Spleen (tissue), 11 donors: ENCODE measurements around the gene AARS2. TPM values are rescaled to one million over a fixed set of nuclear protein-coding genes. Genes with fewer than 3 reads are reported as not detected.

Experiments used
- DNase-seq: peaks from one replicate; pipeline ENCODE4 v3.0.0-alpha.2; 2020
- H3K27ac ChIP-seq, 8 donors: fragments of 200-600 bp; sonication (generic) in 7 of 8; 1 replicate in 4 of 8; 2 replicates in 4 of 8; pipeline versions ENCODE4 v1.5.0 to v1.8.0; 2016 to 2021; ENCODE audit warnings: inconsistent platforms in 4 of 8, mild to moderate bottlenecking in 4 of 8, moderate library complexity in 1 of 8
- H3K27me3 ChIP-seq, 7 donors: fragments of 200-600 bp; sonication (generic) in 6 of 7; replicated peaks in 1 of 7; 1 replicate in 4 of 7; 2 replicates in 3 of 7; pipeline versions ENCODE4 v1.5.0 to v1.8.0; 2016 to 2021; ENCODE audit warnings: inconsistent platforms in 3 of 7, mild to moderate bottlenecking in 1 of 7
- H3K36me3 ChIP-seq, 6 donors: fragments of 200-600 bp; sonication (generic) in 5 of 6; 1 replicate in 4 of 6; 2 replicates in 2 of 6; pipeline versions ENCODE4 v1.5.0 to v1.8.0; 2016 to 2021; ENCODE audit warnings: inconsistent platforms in 2 of 6
- H3K4me1 ChIP-seq, 6 donors: fragments of 200-600 bp; sonication (generic) in 5 of 6; 1 replicate in 3 of 6; 2 replicates in 3 of 6; pipeline versions ENCODE4 v1.5.0 to v1.8.0; 2016 to 2021; ENCODE audit warnings: inconsistent platforms in 3 of 6
- H3K4me3 ChIP-seq, 8 donors: fragments of 200-600 bp; sonication (generic) in 7 of 8; 1 replicate in 4 of 8; 2 replicates in 4 of 8; pipeline versions ENCODE4 v1.5.0 to v1.8.0; 2016 to 2021; ENCODE audit warnings: inconsistent platforms in 4 of 8, mild to moderate bottlenecking in 4 of 8, moderate library complexity in 2 of 8
- H3K9me3 ChIP-seq, 8 donors: fragments of 200-600 bp; sonication (generic) in 7 of 8; 1 replicate in 4 of 8; 2 replicates in 4 of 8; pipeline versions ENCODE4 v1.5.0 to v1.8.0; 2016 to 2021; ENCODE audit warnings: inconsistent platforms in 4 of 8
- POLR2A ChIP-seq, 3 donors: fragments of 450-650 bp; IDR thresholded peaks; one replicate each; pipeline ENCODE4 v1.5.1; 2017; ENCODE audit warnings: antibody characterized with exemption in 3 of 3, mild to moderate bottlenecking in 1 of 3
- POLR2AphosphoS5 ChIP-seq, 3 donors: sonication (generic); formaldehyde crosslinking; IDR thresholded peaks; one replicate each; pipeline ENCODE4 v1.5.1; 2017; ENCODE audit warnings: antibody characterized with exemption in 3 of 3
- WGBS, 5 donors: extraction: QIAGEN DNeasy Blood & Tissue Kit in 3 of 5; methylation state at CpG; one replicate each; pipeline versions ENCODE4 v1.1.5 to v1.1.7; 2013 to 2018; 5-methylcytosine and 5-hydroxymethylcytosine counted together
- intact Hi-C: fragments of 100-400 bp; cut with DNase I; formaldehyde crosslinking; loops from one replicate; pipeline ENCODE4 v1.15.0; 2023; ENCODE audit warnings: low total_unique reads
- polyA plus RNA-seq, 3 donors: library from polyadenylated mRNA; stranded (reverse); fragments of 200-250 nt; gene quantifications; one replicate each; pipeline ENCODE4 v1.2.1, GENCODE V29; 2013
- total RNA-seq, 7 donors: library from RNA; depleted of rRNA in 3 of 7; stranded (reverse); fragments of >200 nt in 3 of 7; fragmentation: NEBNext Ultra II Directional in 4 of 7; extraction: Animal tissue kit (Norgen Biotek cat#: 25700) in 4 of 7; gene quantifications; one replicate each; pipeline versions ENCODE4 v1.1.0 to v1.2.1, GENCODE V29; 2016 to 2021
- TF ChIP-seq, protein P1 (sequence below), 11 experiments: fragments of 200-600 bp in 7 of 11; fragments of 450-650 bp in 4 of 11; sonication (generic) in 4 of 11; IDR thresholded peaks in 8 of 11; conservative IDR thresholded peaks in 3 of 11; 1 replicate in 7 of 11; 2 replicates in 4 of 11; pipeline versions ENCODE4 v1.4.0 to v1.8.0; 2016 to 2021; ENCODE audit warnings: antibody characterized with exemption in 11 of 11, inconsistent platforms in 4 of 11, mild to moderate bottlenecking in 1 of 11
- donor health status: healthy with polysubstance abuse.
- donor health status: DM: no; HTN: no; CAD: no; lungs with moderate emphysema.
- donor health status: DM: no; HTN: no; CAD: no.
- donor health status: Bipolar disorder and iron deficiency.
- donor health status: healthy.
- donor health status: DM: no; HTN: no; CAD: no.
- donor health status: DM: yes; HTN: yes; CAD: no.

The AARS2 gene
- total and polyA plus RNA-seq, 10 donors, result 3.5 to 16.8 (median 13.7) TPM

DNA sequence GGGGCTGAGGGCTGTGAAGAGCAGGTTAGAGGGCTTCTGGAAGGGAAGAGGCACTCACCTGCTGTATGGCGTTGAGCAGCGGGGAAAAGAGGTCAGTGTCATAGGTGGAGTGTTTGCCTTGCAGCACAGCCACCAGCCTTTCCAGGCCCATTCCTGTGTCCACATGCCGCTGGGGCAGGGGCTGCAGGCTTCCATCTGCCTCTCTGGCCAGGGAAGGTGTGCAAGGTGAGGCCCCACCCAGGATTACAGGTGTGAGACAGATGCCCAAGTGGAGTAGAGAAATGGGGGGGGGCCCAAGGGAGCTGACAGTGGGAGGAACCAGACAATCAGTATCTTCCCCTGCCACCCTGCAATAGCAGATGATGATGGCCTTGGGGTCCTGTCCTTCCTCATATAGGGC is 2.9 kb downstream of the AARS2 start:
- DNase-seq, result no peak
- no peak overlapping the region for H3K4me3 ChIP-seq
- 88 to 99% (median 97%) methylated on average over 3 of the region's 3 CpGs for WGBS, 5 donors
- H3K36me3 ChIP-seq, result peaks cover 0 to 68% (median 61%) of the 10 kb centered on the region in 6 donors
- no peaks in the 10 kb centered on the region for H3K27me3 ChIP-seq
- H3K9me3 ChIP-seq, result no peaks in the 10 kb centered on the region
- TF ChIP-seq POLR2AphosphoS5 (IDR thresholded peaks at IDR 0.05) (no peak), POLR2A (IDR thresholded peaks at IDR 0.05) (no peak)
- TF ChIP-seq, protein P1, sequence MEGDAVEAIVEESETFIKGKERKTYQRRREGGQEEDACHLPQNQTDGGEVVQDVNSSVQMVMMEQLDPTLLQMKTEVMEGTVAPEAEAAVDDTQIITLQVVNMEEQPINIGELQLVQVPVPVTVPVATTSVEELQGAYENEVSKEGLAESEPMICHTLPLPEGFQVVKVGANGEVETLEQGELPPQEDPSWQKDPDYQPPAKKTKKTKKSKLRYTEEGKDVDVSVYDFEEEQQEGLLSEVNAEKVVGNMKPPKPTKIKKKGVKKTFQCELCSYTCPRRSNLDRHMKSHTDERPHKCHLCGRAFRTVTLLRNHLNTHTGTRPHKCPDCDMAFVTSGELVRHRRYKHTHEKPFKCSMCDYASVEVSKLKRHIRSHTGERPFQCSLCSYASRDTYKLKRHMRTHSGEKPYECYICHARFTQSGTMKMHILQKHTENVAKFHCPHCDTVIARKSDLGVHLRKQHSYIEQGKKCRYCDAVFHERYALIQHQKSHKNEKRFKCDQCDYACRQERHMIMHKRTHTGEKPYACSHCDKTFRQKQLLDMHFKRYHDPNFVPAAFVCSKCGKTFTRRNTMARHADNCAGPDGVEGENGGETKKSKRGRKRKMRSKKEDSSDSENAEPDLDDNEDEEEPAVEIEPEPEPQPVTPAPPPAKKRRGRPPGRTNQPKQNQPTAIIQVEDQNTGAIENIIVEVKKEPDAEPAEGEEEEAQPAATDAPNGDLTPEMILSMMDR (IDR thresholded peaks at IDR 0.05 in 8 of 11, conservative IDR thresholded peaks at IDR 0.05 in 3 of 11), result no peak
- intact Hi-C loops, result no loop called here
- no peak overlapping the region for H3K27ac ChIP-seq
- peaks cover 6 to 21% (median 15%) of the 10 kb centered on the region in 6 donors for H3K4me1 ChIP-seq

DNA sequence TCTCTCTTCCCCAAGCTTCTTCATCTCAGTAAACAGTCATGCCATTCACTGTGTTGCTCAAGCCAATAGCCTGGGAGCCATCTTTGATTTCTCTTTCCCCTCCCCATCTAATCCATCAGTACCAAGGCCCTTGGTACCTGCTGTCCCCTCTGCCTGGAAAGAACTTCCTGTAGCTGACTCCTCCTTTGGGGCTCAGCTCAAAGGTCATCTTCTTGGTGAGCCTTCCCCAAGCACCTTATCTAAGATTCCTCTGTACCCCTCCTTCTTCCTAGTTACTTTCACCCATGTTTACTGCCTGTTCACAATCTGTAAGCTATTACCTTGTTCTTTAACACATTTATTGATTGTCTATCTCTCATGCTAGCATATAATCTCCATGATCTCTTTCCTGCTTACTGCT is 3.5 kb downstream of the AARS2 start:
- intact Hi-C loops, result no loop called here
- Histone ChIP-seq H3K9me3 (no peaks in the 10 kb centered on the region), H3K27me3 (no peaks in the 10 kb centered on the region), H3K27ac (no peak overlapping the region), H3K4me3 (no peak overlapping the region), H3K4me1 (peaks cover 6 to 21% (median 15%) of the 10 kb centered on the region in 6 donors), H3K36me3 (peaks cover 0 to 74% (median 67%) of the 10 kb centered on the region in 6 donors)
- no peak for DNase-seq
- TF ChIP-seq, protein P1 (IDR thresholded peaks at IDR 0.05 in 8 of 11, conservative IDR thresholded peaks at IDR 0.05 in 3 of 11), result no peak
- TF ChIP-seq POLR2A (IDR thresholded peaks at IDR 0.05), result no peak
- no peak for TF ChIP-seq POLR2AphosphoS5 (IDR thresholded peaks at IDR 0.05)

DNA sequence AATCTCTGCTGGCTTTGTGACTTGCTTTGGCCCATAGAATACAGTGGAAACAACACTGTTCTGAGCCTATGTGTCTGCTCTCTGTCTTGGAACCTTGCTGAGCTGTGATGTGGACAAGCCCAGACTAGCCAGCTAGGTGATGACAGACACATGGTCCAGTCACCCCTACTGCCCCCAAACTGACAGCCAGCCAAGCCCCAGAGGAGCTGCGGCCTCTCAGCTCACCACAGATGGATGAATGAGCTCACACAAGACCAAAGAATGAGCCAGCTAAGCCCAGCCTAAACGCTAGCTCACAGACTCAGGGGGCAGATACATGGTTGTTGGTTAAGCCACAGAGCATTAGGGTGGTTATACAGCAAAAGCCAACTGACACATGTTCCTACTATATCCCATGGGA is 4.1 kb downstream of the AARS2 start:
- no peak for DNase-seq

DNA sequence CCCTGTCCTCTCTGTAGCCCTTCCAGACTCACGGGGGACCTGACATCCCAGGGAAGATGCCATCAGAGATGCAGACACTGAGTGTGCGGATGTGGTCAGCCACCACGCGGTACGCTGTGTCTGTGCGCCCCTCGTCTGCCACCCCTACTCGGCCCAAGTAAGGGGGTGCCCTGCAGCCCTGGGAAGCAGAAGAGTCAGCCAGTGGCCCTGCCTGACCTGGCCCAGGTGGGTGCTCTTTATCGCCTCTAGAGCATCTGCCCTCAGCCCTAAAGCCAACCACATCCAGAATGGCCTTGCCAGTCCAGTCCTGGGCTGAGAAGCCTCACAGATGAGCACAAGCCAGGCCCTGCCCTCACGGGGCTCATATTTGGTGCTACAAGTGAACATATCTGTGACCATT is 5.9 kb downstream of the AARS2 start:
- Histone ChIP-seq H3K27me3 (no peaks in the 10 kb centered on the region), H3K9me3 (no peaks in the 10 kb centered on the region), H3K27ac (no peak overlapping the region), H3K36me3 (peaks cover 0 to 98% (median 91%) of the 10 kb centered on the region in 6 donors), H3K4me3 (no peak overlapping the region), H3K4me1 (peaks cover 2 to 11% (median 7%) of the 10 kb centered on the region in 6 donors)
- peak in 1 of 3 donors; percentile 55 for TF ChIP-seq POLR2AphosphoS5 (IDR thresholded peaks at IDR 0.05)
- TF ChIP-seq, protein P1 (IDR thresholded peaks at IDR 0.05 in 8 of 11, conservative IDR thresholded peaks at IDR 0.05 in 3 of 11), result no peak
- DNase-seq, result no peak
- intact Hi-C loops, result no loop called here
- 95 to 99% (median 96%) methylated on average over 9 to 10 of the region's 10 CpGs for WGBS, 5 donors

More for the DNA sequence above, 4.1 kb downstream of the AARS2 start:
- TF ChIP-seq POLR2A (IDR thresholded peaks at IDR 0.05), result no peak
- TF ChIP-seq POLR2AphosphoS5 (IDR thresholded peaks at IDR 0.05), result no peak
- TF ChIP-seq, protein P1 (IDR thresholded peaks at IDR 0.05 in 8 of 11, conservative IDR thresholded peaks at IDR 0.05 in 3 of 11), result no peak
- Histone ChIP-seq H3K27me3 (no peaks in the 10 kb centered on the region), H3K27ac (no peak overlapping the region), H3K4me1 (peaks cover 6 to 21% (median 15%) of the 10 kb centered on the region in 6 donors), H3K4me3 (no peak overlapping the region), H3K9me3 (no peaks in the 10 kb centered on the region), H3K36me3 (peaks cover 0 to 79% (median 72%) of the 10 kb centered on the region in 6 donors)
- 94 to 100% (median 96%) methylated on average over 2 of the region's 2 CpGs for WGBS, 5 donors
- intact Hi-C loops, result no loop called here
